ENCODE results near the gene ARHGAP10.

The ARHGAP10 gene

GRCh38 chr4:147733716-147734344, 1.9 kb downstream of the ARHGAP10 start:
- DNase-seq: peak; percentile 60

- no peak for DNase-seq
Measured at GRCh38 chr4:147734496-147734895, 2.6 kb downstream of the ARHGAP10 start.

- DNase-seq: no peak
Measured at GRCh38 chr4:147735413-147736301, 3.8 kb downstream of the ARHGAP10 start.

- DNase-seq: peak; percentile 69
Measured at GRCh38 chr4:147736458-147736857, 4.6 kb downstream of the ARHGAP10 start.

- DNase-seq: no peak
Measured at GRCh38 chr4:147737623-147738022, 5.7 kb downstream of the ARHGAP10 start.

GRCh38 chr4:147739239-147739823, 7.4 kb downstream of the ARHGAP10 start:
- no peak for DNase-seq

- no peak for DNase-seq
Measured at GRCh38 chr4:147740176-147740575, 8.3 kb downstream of the ARHGAP10 start.

- no peak for DNase-seq
Measured at GRCh38 chr4:147741190-147741788, 9.4 kb downstream of the ARHGAP10 start.

- no peak for DNase-seq
Measured at GRCh38 chr4:147747787-147748454, 16.0 kb downstream of the ARHGAP10 start.

- no peak for DNase-seq
Measured at GRCh38 chr4:147749811-147750321, 18.0 kb downstream of the ARHGAP10 start.

GRCh38 chr4:147753047-147753446, 21.2 kb downstream of the ARHGAP10 start:
- no peak for DNase-seq

GRCh38 chr4:147754037-147754445, 22.2 kb downstream of the ARHGAP10 start:
- DNase-seq: peak; percentile 80

GRCh38 chr4:147755561-147756295, 23.8 kb downstream of the ARHGAP10 start:
- DNase-seq: peak; percentile 34

- no peak for DNase-seq
Measured at GRCh38 chr4:147756417-147756816, 24.5 kb downstream of the ARHGAP10 start.

GRCh38 chr4:147760176-147760575, 28.3 kb downstream of the ARHGAP10 start:
- DNase-seq: no peak

GRCh38 chr4:147760695-147761094, 28.8 kb downstream of the ARHGAP10 start:
- no peak for DNase-seq

GRCh38 chr4:147761218-147761883, 29.5 kb downstream of the ARHGAP10 start:
- DNase-seq: no peak

GRCh38 chr4:147764337-147764736, 32.4 kb downstream of the ARHGAP10 start:
- DNase-seq: no peak

GRCh38 chr4:147765121-147765529, 33.2 kb downstream of the ARHGAP10 start:
- no peak for DNase-seq

GRCh38 chr4:147768113-147768512, 36.2 kb downstream of the ARHGAP10 start:
- peak; percentile 75 for DNase-seq

- DNase-seq: no peak
Measured at GRCh38 chr4:147769386-147769785, 37.5 kb downstream of the ARHGAP10 start.

Data from HCEC 1CT (cell line).